Mesendoderm (in vitro differentiated cells): Measurements from ENCODE around the gene IPCEF1.

ENCODE experiments used
- DNase-seq: peaks from one replicate; pipeline ENCODE4 v3.0.0; 2013
- H2AK5ac ChIP-seq: 2 replicates; pipeline ENCODE4 v1.6.1; 2013; ENCODE audit warnings: low read length, inconsistent platforms
- H2BK120ac ChIP-seq: 2 replicates; pipeline ENCODE4 v1.6.1; 2013; ENCODE audit warnings: low read depth, mild to moderate bottlenecking, low read length, moderate library complexity, mixed read lengths
- H2BK15ac ChIP-seq: replicated peaks from 2 replicates; pipeline ENCODE4 v1.6.1; 2013; ENCODE audit warnings: low read depth, mild to moderate bottlenecking, moderate library complexity
- H2BK5ac ChIP-seq: 2 replicates; pipeline ENCODE4 v1.6.1; 2013; ENCODE audit warnings: low read length, inconsistent platforms
- H3K18ac ChIP-seq: 2 replicates; pipeline ENCODE4 v1.6.1; 2013; ENCODE audit warnings: mild to moderate bottlenecking, low read length, mixed read lengths
- H3K23ac ChIP-seq: one replicate; pipeline ENCODE4 v1.6.1; 2013; ENCODE audit warnings: low read length
- H3K27ac ChIP-seq: 2 replicates; pipeline ENCODE4 v1.5.1; 2013; ENCODE audit warnings: low read depth, mild to moderate bottlenecking, inconsistent platforms, low read length, moderate library complexity
- H3K27me3 ChIP-seq: 2 replicates; pipeline ENCODE4 v1.6.1; 2013; ENCODE audit warnings: low read length, control low read depth, mild to moderate bottlenecking, inconsistent platforms; ENCODE audit not compliant: insufficient read depth, poor library complexity
- H3K36me3 ChIP-seq: 2 replicates; pipeline ENCODE4 v1.6.1; 2013; ENCODE audit warnings: low read length, inconsistent platforms; ENCODE audit not compliant: control insufficient read depth, insufficient read depth
- H3K4ac ChIP-seq: one replicate; pipeline ENCODE4 v1.6.1; 2013; ENCODE audit warnings: low read depth, mild to moderate bottlenecking, low read length, moderate library complexity
- H3K4me1 ChIP-seq: 2 replicates; pipeline ENCODE4 v1.6.1; 2013; ENCODE audit warnings: low read depth, low read length, inconsistent platforms; ENCODE audit not compliant: control insufficient read depth
- H3K4me2 ChIP-seq: 2 replicates; pipeline ENCODE4 v1.6.1; 2013; ENCODE audit warnings: low read length
- H3K4me3 ChIP-seq: 2 replicates; pipeline ENCODE4 v1.5.1; 2013; ENCODE audit warnings: mild to moderate bottlenecking, low read length
- H3K56ac ChIP-seq: one replicate; pipeline ENCODE4 v1.6.1; 2013; ENCODE audit warnings: low read length
- H3K79me1 ChIP-seq: 2 replicates; pipeline ENCODE4 v1.6.1; 2013; ENCODE audit warnings: low read length, inconsistent platforms
- H3K79me2 ChIP-seq: 2 replicates; pipeline ENCODE4 v1.6.1; 2013; ENCODE audit warnings: mild to moderate bottlenecking, low read length; ENCODE audit not compliant: control insufficient read depth, insufficient read depth
- H3K9ac ChIP-seq: 2 replicates; pipeline ENCODE4 v1.6.1; 2013; ENCODE audit warnings: low read length, inconsistent platforms
- H4K5ac ChIP-seq: one replicate; pipeline ENCODE4 v1.6.1; 2013; ENCODE audit warnings: low read length
- H4K8ac ChIP-seq: one replicate; pipeline ENCODE4 v1.6.1; 2013; ENCODE audit warnings: low read depth, mild to moderate bottlenecking, control low read depth, low read length, moderate library complexity
- WGBS: extraction: QIAGEN DNeasy Blood & Tissue Kit; methylation state at CpG from one replicate; pipeline ENCODE4 v1.1.7; 2013; ENCODE audit warnings: low lambda C conversion rate, missing lambda C conversion rate; ENCODE audit not compliant: insufficient coverage; ENCODE audit errors: extremely low coverage; 5-methylcytosine and 5-hydroxymethylcytosine counted together

IPCEF1 gene

DNA sequence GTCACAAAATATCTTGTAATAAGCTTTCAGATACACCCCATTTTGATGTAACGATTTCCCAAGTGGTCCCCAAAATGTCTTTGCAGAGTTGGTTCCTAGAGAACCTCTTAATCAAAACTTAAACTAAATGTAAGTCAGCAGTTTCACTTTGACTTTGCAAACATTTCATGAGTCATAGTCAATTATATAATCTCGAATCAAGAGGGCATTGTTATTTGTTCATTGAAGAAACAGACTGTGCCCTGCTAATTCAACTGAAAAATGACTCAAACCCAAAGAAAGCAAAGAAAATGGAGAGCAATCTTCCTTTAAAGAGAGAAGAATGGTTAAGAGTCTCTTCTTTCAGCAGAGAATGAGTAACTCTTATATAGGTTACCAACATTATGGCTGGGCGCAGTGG is 58.3 kb downstream of the IPCEF1 start:
- no CpG with 5 or more reads among the region's 3 CpGs for WGBS
- H3K79me1 ChIP-seq: no peaks in the 10 kb centered on the region
- no peak overlapping the region for H3K27ac ChIP-seq
- H3K4me2 ChIP-seq: no peak overlapping the region
- no peak overlapping the region for H2BK120ac ChIP-seq
- no peaks in the 10 kb centered on the region for H3K79me2 ChIP-seq
- H4K8ac ChIP-seq: no peak overlapping the region
- H4K5ac ChIP-seq: no peak overlapping the region
- H3K56ac ChIP-seq: no peak overlapping the region
- DNase-seq: no peak
- H3K9ac ChIP-seq: no peak overlapping the region
- no peak overlapping the region for H2BK15ac ChIP-seq
- no peak overlapping the region for H2BK5ac ChIP-seq
- H2AK5ac ChIP-seq: no peak overlapping the region
- H3K23ac ChIP-seq: no peak overlapping the region
- no peak overlapping the region for H3K4me3 ChIP-seq
- H3K27me3 ChIP-seq: no peaks in the 10 kb centered on the region
- no peak overlapping the region for H3K18ac ChIP-seq
- no peak overlapping the region for H3K4ac ChIP-seq
- no peaks in the 10 kb centered on the region for H3K4me1 ChIP-seq
- no peaks in the 10 kb centered on the region for H3K36me3 ChIP-seq

DNA sequence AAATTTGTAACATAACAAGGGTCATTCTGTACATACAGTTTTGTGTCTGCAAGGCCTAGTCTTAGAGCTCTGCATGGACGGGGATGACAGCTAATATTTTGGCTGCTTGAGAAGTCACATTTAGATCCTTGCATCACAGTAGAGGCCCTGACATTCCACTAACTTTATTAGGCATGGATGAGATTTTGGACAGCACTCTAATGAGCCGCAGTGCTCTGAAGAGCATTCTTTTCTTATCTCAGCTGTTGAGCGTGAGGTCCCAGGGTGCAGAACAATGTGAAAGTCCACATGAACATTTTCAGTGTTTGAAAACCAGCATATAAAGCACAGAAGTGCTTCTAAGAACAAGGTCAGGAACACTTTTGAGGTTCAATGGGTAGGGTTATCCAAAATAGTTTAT is 58.9 kb downstream of the IPCEF1 start:
- H3K27ac ChIP-seq: no peak overlapping the region
- H3K4me3 ChIP-seq: no peak overlapping the region
- no CpG with 5 or more reads among the region's 3 CpGs for WGBS

DNA sequence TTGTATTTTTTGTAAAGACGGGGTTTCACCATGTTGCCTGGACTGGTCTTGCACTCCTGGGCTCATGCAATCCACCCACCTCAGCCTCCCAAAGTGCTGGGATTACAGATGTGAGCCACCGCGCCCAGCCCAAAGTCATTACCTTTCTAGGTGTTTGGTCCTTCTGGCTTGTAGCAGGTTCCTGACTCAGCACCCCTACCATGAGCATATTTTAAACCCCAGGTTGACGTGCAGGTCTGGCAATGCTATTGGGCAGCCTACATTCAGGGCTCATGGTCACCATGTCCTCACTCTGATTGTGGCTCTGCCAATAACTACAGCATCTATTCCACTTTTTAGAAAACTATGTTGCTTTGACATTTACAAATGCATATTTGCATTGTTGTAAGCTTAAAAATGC is 59.4 kb downstream of the IPCEF1 start:
- no peak overlapping the region for H2AK5ac ChIP-seq
- H3K27me3 ChIP-seq: no peaks in the 10 kb centered on the region
- WGBS: no CpG with 5 or more reads among the region's 4 CpGs
- H4K8ac ChIP-seq: no peak overlapping the region
- no peak overlapping the region for H3K9ac ChIP-seq
- H2BK120ac ChIP-seq: no peak overlapping the region
- no peaks in the 10 kb centered on the region for H3K36me3 ChIP-seq
- H3K23ac ChIP-seq: no peak overlapping the region
- no peak overlapping the region for H3K4me2 ChIP-seq
- H3K56ac ChIP-seq: no peak overlapping the region
- no peaks in the 10 kb centered on the region for H3K79me1 ChIP-seq
- no peak for DNase-seq
- H4K5ac ChIP-seq: no peak overlapping the region
- H3K4me3 ChIP-seq: no peak overlapping the region
- no peak overlapping the region for H3K18ac ChIP-seq
- H2BK15ac ChIP-seq: no peak overlapping the region
- H3K79me2 ChIP-seq: no peaks in the 10 kb centered on the region
- H3K4me1 ChIP-seq: no peaks in the 10 kb centered on the region
- H3K27ac ChIP-seq: no peak overlapping the region
- no peak overlapping the region for H2BK5ac ChIP-seq
- no peak overlapping the region for H3K4ac ChIP-seq

More for the DNA sequence above, 58.9 kb downstream of the IPCEF1 start:
- no peaks in the 10 kb centered on the region for H3K36me3 ChIP-seq
- no peaks in the 10 kb centered on the region for H3K4me1 ChIP-seq
- H3K56ac ChIP-seq: no peak overlapping the region
- H4K5ac ChIP-seq: no peak overlapping the region
- H3K9ac ChIP-seq: no peak overlapping the region
- no peaks in the 10 kb centered on the region for H3K79me1 ChIP-seq
- H2AK5ac ChIP-seq: no peak overlapping the region
- H3K4me2 ChIP-seq: no peak overlapping the region
- no peak overlapping the region for H2BK5ac ChIP-seq
- no peak overlapping the region for H3K4ac ChIP-seq
- no peak overlapping the region for H2BK15ac ChIP-seq
- H3K79me2 ChIP-seq: no peaks in the 10 kb centered on the region
- no peaks in the 10 kb centered on the region for H3K27me3 ChIP-seq
- no peak overlapping the region for H4K8ac ChIP-seq
- no peak overlapping the region for H3K18ac ChIP-seq
- DNase-seq: peak; percentile 54
- no peak overlapping the region for H2BK120ac ChIP-seq
- H3K23ac ChIP-seq: no peak overlapping the region

DNA sequence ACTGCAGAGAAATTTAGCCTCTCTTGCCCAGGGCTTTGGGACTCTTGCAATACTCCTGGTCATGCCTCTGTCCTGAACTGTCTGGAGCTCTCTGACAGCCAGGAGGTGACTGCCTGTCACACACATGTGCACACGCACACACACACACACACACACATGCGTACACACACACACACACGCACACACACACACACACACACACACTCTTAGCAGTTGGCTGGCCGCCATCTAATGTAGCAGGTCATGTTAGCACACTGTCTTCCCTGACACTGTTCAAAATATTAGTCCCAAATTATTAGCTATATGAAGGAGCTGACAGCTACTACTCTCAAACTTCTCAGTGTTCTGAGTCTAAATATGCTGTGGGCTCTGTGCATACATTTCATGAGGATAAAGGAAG is 60.9 kb downstream of the IPCEF1 start:
- Histone ChIP-seq H3K79me2 (no peaks in the 10 kb centered on the region), H3K4me3 (no peak overlapping the region), H4K8ac (no peak overlapping the region), H3K4me2 (no peak overlapping the region), H3K56ac (no peak overlapping the region), H2AK5ac (no peak overlapping the region), H2BK120ac (no peak overlapping the region), H3K27ac (no peak overlapping the region), H3K79me1 (no peaks in the 10 kb centered on the region), H3K36me3 (no peaks in the 10 kb centered on the region), H3K4ac (no peak overlapping the region), H3K18ac (no peak overlapping the region), H4K5ac (no peak overlapping the region), H2BK15ac (no peak overlapping the region), H3K27me3 (no peaks in the 10 kb centered on the region), H3K9ac (no peak overlapping the region), H3K4me1 (no peaks in the 10 kb centered on the region), H2BK5ac (no peak overlapping the region), H3K23ac (no peak overlapping the region)
- DNase-seq: no peak
- no CpG with 5 or more reads among the region's 4 CpGs for WGBS

DNA sequence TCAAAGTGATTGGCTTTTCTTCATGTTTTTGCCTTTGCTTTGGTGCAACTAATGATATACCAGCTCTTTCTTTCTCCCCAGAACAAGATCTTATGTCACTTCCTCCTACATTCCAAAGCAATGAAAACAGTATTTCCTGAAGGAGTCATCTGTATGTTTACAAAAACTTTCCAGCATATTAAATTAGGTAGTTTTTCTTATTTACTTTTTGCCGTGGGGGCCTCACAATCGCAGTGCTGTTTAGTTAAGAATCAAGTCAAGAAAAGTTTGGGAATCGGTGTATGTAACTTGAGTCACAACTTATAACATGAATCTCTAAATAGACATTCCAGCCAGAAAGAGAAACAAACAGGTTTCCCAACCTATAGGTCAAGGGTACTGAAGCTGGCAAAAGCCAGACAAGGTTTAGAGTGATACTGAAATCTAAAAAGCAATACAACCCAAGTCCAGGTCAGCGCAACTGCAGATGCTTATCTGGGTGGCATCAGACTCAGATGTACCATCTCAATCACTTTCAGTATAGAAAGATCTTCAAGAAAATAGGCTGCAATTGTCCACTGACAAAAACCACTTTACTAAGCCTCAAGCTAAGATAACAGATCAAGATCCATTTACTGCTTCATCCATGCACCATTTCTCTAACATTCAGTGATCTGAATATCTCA is 63.6 kb downstream of the IPCEF1 start:
- DNase-seq: peak; percentile 48

DNA sequence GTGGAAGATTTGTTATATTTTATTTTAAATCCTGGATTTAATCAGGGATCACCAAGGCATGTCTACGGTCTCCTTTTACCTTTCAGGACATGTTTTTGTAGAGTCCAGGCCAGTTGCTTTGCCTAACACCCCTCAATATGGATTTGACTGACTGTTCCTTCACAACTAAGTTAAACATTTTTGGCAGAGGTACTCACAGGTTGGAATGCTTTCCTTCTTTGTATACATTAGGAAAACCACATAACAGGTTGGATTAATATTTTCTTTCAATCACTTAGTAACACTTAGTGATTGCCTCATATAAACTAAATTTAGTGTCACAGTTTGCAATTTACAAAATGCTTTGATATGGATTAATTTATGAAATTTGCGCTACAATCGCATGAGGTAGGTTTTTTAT is 64.5 kb downstream of the IPCEF1 start:
- Histone ChIP-seq H3K4ac (no peak overlapping the region), H4K5ac (no peak overlapping the region), H3K36me3 (no peaks in the 10 kb centered on the region), H3K18ac (no peak overlapping the region), H3K9ac (no peak overlapping the region), H3K4me1 (no peaks in the 10 kb centered on the region), H2AK5ac (no peak overlapping the region), H3K79me1 (no peaks in the 10 kb centered on the region), H4K8ac (no peak overlapping the region), H3K4me3 (no peak overlapping the region), H2BK15ac (no peak overlapping the region), H3K79me2 (no peaks in the 10 kb centered on the region), H3K23ac (no peak overlapping the region), H3K27me3 (no peaks in the 10 kb centered on the region), H2BK5ac (no peak overlapping the region), H3K27ac (no peak overlapping the region), H3K56ac (no peak overlapping the region), H3K4me2 (no peak overlapping the region), H2BK120ac (no peak overlapping the region)
- no CpG with 5 or more reads among the region's 3 CpGs for WGBS
- no peak for DNase-seq

More for the DNA sequence above, 63.6 kb downstream of the IPCEF1 start:
- Histone ChIP-seq H3K4me3 (no peak overlapping the region), H3K79me1 (no peaks in the 10 kb centered on the region), H3K56ac (no peak overlapping the region), H3K23ac (no peak overlapping the region), H3K18ac (no peak overlapping the region), H4K8ac (no peak overlapping the region), H3K4me2 (no peak overlapping the region), H3K27ac (no peak overlapping the region), H4K5ac (no peak overlapping the region), H3K4ac (no peak overlapping the region), H3K27me3 (no peaks in the 10 kb centered on the region), H3K4me1 (no peaks in the 10 kb centered on the region), H2AK5ac (no peak overlapping the region), H3K36me3 (no peaks in the 10 kb centered on the region), H2BK5ac (no peak overlapping the region), H2BK15ac (no peak overlapping the region), H3K9ac (no peak overlapping the region), H3K79me2 (no peaks in the 10 kb centered on the region), H2BK120ac (no peak overlapping the region)
- no CpG with 5 or more reads among the region's 4 CpGs for WGBS
